H1 (cell line): ENCODE data around the gene PLIN4. TPM values are rescaled to one million over a fixed set of nuclear protein-coding genes. Genes with fewer than 3 reads are reported as not detected.

Experiments
- GTF2F1 ChIP-seq: IDR thresholded peaks from 2 replicates; pipeline ENCODE4 v1.6.1; 2012; ENCODE audit warnings: low read depth, low read length, improper control_type of control experiment, borderline replicate concordance
- POU5F1 ChIP-seq: IDR thresholded peaks from 2 replicates; pipeline ENCODE4 v1.6.1; 2011; ENCODE audit warnings: low read depth, mild to moderate bottlenecking, low read length, moderate library complexity
- RFX5 ChIP-seq: IDR thresholded peaks from 2 replicates; pipeline ENCODE4 v1.6.1; 2011; ENCODE audit warnings: low read depth, low read length, improper control_type of control experiment, borderline replicate concordance
- TAF7 ChIP-seq: optimal IDR thresholded peaks from 2 replicates; pipeline ENCODE3; 2011; ENCODE audit warnings: low read depth, mild to moderate bottlenecking, inconsistent platforms, low read length, moderate library complexity, borderline replicate concordance
- polyA plus RNA-seq, 7 experiments: library from polyadenylated mRNA; depleted of rRNA in 3 of 7; stranded (reverse) in 5 of 7; unstranded in 2 of 7; fragments of >200 nt in 5 of 7; fragments of 200-250 nt in 2 of 7; gene quantifications; 1 replicate in 5 of 7; 2 replicates in 1 of 7; 4 replicates in 1 of 7; pipeline versions ENCODE4 v1.2.1 to v1.2.3, GENCODE V29; 2011 to 2013; ENCODE audit warnings: missing spikeins in 2 of 7, mixed read lengths in 2 of 7
- total RNA-seq: library from RNA; stranded (reverse); fragmentation: NEBNext Ultra II Directional; extraction: Animal tissue kit (Norgen Biotek cat#: 25700); gene quantifications from 2 replicates; pipeline ENCODE4 v1.2.1, GENCODE V29; 2021
- TF ChIP-seq, protein P1 (sequence below): fragments of 300-600 bp; sonication (generic); IDR thresholded peaks from 2 replicates; pipeline ENCODE4 v1.7.1; 2012; ENCODE audit warnings: low read length, moderate library complexity, mild to moderate bottlenecking, inconsistent platforms; ENCODE audit not compliant: insufficient replicate concordance

Gene PLIN4
- total and polyA plus RNA-seq, 2 of the 8 experiments (the other 6 are each of a cell fraction or from before 2014, with no cell fraction given): 0.35 to 0.45 TPM

DNA sequence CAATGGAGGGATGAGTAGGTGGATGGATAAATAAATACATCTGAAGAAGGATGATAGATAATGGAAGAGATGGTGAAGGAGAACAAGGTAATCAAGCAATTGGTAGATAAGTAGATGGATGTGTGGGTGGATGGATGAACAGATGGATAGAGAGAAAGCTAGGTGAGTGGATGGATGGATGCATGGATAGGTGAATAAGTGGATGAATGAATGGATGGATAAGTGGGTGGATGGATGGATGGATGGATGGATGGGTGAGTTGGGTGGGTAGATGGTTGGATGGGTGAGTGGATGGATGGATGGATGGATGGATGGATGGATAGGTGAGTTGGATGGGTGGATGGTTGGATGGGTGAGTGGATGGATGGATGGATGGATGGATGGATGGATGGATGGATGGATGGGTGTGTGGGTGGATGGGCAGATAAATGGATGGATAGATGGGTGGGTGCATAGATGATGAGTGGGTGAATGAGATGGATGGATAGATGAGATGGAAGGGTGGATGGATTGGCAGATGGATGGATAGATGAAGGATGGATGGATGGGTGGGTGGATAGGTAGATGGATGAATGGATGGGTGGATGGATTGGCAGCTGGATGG lies 34.9 kb upstream of the PLIN4 start (continued):
- TF ChIP-seq, protein P1, sequence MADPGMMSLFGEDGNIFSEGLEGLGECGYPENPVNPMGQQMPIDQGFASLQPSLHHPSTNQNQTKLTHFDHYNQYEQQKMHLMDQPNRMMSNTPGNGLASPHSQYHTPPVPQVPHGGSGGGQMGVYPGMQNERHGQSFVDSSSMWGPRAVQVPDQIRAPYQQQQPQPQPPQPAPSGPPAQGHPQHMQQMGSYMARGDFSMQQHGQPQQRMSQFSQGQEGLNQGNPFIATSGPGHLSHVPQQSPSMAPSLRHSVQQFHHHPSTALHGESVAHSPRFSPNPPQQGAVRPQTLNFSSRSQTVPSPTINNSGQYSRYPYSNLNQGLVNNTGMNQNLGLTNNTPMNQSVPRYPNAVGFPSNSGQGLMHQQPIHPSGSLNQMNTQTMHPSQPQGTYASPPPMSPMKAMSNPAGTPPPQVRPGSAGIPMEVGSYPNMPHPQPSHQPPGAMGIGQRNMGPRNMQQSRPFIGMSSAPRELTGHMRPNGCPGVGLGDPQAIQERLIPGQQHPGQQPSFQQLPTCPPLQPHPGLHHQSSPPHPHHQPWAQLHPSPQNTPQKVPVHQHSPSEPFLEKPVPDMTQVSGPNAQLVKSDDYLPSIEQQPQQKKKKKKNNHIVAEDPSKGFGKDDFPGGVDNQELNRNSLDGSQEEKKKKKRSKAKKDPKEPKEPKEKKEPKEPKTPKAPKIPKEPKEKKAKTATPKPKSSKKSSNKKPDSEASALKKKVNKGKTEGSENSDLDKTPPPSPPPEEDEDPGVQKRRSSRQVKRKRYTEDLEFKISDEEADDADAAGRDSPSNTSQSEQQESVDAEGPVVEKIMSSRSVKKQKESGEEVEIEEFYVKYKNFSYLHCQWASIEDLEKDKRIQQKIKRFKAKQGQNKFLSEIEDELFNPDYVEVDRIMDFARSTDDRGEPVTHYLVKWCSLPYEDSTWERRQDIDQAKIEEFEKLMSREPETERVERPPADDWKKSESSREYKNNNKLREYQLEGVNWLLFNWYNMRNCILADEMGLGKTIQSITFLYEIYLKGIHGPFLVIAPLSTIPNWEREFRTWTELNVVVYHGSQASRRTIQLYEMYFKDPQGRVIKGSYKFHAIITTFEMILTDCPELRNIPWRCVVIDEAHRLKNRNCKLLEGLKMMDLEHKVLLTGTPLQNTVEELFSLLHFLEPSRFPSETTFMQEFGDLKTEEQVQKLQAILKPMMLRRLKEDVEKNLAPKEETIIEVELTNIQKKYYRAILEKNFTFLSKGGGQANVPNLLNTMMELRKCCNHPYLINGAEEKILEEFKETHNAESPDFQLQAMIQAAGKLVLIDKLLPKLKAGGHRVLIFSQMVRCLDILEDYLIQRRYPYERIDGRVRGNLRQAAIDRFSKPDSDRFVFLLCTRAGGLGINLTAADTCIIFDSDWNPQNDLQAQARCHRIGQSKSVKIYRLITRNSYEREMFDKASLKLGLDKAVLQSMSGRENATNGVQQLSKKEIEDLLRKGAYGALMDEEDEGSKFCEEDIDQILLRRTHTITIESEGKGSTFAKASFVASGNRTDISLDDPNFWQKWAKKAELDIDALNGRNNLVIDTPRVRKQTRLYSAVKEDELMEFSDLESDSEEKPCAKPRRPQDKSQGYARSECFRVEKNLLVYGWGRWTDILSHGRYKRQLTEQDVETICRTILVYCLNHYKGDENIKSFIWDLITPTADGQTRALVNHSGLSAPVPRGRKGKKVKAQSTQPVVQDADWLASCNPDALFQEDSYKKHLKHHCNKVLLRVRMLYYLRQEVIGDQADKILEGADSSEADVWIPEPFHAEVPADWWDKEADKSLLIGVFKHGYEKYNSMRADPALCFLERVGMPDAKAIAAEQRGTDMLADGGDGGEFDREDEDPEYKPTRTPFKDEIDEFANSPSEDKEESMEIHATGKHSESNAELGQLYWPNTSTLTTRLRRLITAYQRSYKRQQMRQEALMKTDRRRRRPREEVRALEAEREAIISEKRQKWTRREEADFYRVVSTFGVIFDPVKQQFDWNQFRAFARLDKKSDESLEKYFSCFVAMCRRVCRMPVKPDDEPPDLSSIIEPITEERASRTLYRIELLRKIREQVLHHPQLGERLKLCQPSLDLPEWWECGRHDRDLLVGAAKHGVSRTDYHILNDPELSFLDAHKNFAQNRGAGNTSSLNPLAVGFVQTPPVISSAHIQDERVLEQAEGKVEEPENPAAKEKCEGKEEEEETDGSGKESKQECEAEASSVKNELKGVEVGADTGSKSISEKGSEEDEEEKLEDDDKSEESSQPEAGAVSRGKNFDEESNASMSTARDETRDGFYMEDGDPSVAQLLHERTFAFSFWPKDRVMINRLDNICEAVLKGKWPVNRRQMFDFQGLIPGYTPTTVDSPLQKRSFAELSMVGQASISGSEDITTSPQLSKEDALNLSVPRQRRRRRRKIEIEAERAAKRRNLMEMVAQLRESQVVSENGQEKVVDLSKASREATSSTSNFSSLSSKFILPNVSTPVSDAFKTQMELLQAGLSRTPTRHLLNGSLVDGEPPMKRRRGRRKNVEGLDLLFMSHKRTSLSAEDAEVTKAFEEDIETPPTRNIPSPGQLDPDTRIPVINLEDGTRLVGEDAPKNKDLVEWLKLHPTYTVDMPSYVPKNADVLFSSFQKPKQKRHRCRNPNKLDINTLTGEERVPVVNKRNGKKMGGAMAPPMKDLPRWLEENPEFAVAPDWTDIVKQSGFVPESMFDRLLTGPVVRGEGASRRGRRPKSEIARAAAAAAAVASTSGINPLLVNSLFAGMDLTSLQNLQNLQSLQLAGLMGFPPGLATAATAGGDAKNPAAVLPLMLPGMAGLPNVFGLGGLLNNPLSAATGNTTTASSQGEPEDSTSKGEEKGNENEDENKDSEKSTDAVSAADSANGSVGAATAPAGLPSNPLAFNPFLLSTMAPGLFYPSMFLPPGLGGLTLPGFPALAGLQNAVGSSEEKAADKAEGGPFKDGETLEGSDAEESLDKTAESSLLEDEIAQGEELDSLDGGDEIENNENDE: no peak
- TF ChIP-seq RFX5 (no peak), GTF2F1 (no peak), POU5F1 (no peak), TAF7 (no peak)
- TF ChIP-seq, all 59 proteins: peak for 0
